Colonic mucosa (tissue), 4 donors: ENCODE results near the gene ANKRD17. TPM values are rescaled to one million over a fixed set of nuclear protein-coding genes. Genes with fewer than 3 reads are reported as not detected.

Experiments used
- DNase-seq: peaks from one replicate; pipeline ENCODE4 v3.0.0-alpha.2; 2020
- H3K27ac ChIP-seq: fragments of 200-600 bp; one replicate; pipeline ENCODE4 v1.8.0; 2021
- H3K27me3 ChIP-seq: fragments of 200-600 bp; one replicate; pipeline ENCODE4 v1.8.0; 2021
- H3K36me3 ChIP-seq: fragments of 200-600 bp; one replicate; pipeline ENCODE4 v1.8.0; 2021
- H3K4me1 ChIP-seq: fragments of 200-600 bp; one replicate; pipeline ENCODE4 v1.8.0; 2021; ENCODE audit warnings: mild to moderate bottlenecking
- H3K4me3 ChIP-seq: fragments of 200-600 bp; one replicate; pipeline ENCODE4 v1.8.0; 2021
- H3K9ac ChIP-seq, 2 donors: one replicate each; pipeline ENCODE4 v1.7.0; 2013; ENCODE audit warnings: control low read depth in 2 of 2, low read depth in 2 of 2, low read length in 2 of 2
- H3K9me3 ChIP-seq: fragments of 200-600 bp; one replicate; pipeline ENCODE4 v1.8.0; 2021
- intact Hi-C: fragments of 100-400 bp; cut with DNase I; formaldehyde crosslinking; loops from one replicate; pipeline ENCODE4 v1.14.1; 2022
- total RNA-seq, 2 donors: library from RNA; stranded (reverse); fragmentation: NEBNext Ultra II Directional in 1 of 2; extraction: Animal tissue kit (Norgen Biotek cat#: 25700) in 1 of 2; gene quantifications; one replicate each; pipeline ENCODE4 v1.2.1, GENCODE V29; 2021
- TF ChIP-seq, protein P1 (sequence below): fragments of 200-600 bp; IDR thresholded peaks from one replicate; pipeline ENCODE4 v1.8.0; 2022; ENCODE audit warnings: antibody characterized with exemption, mild to moderate bottlenecking
- donor health status: healthy.
- donor health status: DM: no; HTN: no; CAD: no.
- donor health status: DM: no; HTN: no; CAD: no.

ANKRD17 gene
- total RNA-seq, 2 donors from 2014 or later = 51.5 to 59.2 TPM

DNA sequence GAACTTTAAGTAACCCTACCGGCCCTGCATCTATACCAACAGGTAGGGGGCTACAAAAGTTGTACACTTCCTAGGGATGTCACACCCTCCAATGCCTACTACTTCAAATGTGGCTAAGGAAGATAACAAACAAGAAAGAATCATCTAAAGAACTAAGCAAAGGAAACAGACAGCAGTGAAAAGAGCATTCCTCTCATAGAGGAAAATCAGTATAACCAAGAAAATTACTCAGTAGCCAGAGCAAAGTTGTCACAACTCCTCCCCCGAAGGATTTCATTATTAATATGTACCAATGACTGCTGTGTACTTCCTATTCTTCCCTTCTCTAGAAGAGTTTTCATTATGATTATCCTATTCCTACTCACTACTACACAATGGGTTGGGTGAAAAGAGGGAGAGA, 12.6 kb downstream of the ANKRD17 start:
- TF ChIP-seq, protein P1, sequence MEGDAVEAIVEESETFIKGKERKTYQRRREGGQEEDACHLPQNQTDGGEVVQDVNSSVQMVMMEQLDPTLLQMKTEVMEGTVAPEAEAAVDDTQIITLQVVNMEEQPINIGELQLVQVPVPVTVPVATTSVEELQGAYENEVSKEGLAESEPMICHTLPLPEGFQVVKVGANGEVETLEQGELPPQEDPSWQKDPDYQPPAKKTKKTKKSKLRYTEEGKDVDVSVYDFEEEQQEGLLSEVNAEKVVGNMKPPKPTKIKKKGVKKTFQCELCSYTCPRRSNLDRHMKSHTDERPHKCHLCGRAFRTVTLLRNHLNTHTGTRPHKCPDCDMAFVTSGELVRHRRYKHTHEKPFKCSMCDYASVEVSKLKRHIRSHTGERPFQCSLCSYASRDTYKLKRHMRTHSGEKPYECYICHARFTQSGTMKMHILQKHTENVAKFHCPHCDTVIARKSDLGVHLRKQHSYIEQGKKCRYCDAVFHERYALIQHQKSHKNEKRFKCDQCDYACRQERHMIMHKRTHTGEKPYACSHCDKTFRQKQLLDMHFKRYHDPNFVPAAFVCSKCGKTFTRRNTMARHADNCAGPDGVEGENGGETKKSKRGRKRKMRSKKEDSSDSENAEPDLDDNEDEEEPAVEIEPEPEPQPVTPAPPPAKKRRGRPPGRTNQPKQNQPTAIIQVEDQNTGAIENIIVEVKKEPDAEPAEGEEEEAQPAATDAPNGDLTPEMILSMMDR = no peak
- no peak overlapping the region for H3K27ac ChIP-seq
- H3K9ac ChIP-seq = no peak overlapping the region
- H3K4me3 ChIP-seq = no peak overlapping the region
- intact Hi-C loops = no loop called here
- H3K36me3 ChIP-seq = no peaks in the 10 kb centered on the region
- H3K27me3 ChIP-seq = no peaks in the 10 kb centered on the region
- no peaks in the 10 kb centered on the region for H3K9me3 ChIP-seq
- H3K4me1 ChIP-seq = no peaks in the 10 kb centered on the region
- DNase-seq = no peak

DNA sequence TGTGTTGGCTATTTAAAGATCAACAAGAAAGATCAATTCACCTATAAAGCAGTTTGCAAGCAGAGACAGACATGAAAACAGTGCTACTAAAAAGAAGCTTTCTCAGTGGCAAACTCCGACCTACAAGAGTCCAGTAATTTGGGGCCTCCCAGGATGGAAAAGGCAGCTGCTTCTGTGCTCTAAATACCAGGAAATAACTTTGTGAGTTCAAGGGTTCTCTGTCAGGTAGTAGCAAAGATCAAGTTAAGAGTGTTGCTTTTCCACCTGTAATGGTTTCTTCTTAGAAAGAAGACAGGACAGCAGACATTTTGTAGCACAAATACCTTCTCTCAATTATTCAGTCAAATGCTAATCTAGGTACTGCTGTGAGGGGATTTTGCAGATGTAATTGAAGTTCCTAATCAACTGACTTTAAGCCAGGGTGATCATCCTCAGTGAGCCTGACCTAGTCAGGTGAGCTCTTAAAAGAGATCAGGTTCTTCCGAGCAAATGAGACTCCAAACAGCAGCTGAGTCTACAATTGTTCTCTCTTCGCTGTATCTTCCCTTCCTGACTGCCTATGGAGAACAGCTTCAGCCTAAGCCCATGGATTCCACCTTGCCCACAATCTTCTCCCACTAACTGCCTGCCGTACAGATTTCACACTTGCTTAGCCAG, 13.5 kb downstream of the ANKRD17 start:
- Histone ChIP-seq H3K4me1 (no peaks in the 10 kb centered on the region), H3K4me3 (no peak overlapping the region), H3K9ac (no peak overlapping the region), H3K27ac (no peak overlapping the region), H3K27me3 (no peaks in the 10 kb centered on the region), H3K36me3 (no peaks in the 10 kb centered on the region), H3K9me3 (no peaks in the 10 kb centered on the region)
- DNase-seq = no peak
- TF ChIP-seq, protein P1 = no peak
- intact Hi-C loops = no loop called here

DNA sequence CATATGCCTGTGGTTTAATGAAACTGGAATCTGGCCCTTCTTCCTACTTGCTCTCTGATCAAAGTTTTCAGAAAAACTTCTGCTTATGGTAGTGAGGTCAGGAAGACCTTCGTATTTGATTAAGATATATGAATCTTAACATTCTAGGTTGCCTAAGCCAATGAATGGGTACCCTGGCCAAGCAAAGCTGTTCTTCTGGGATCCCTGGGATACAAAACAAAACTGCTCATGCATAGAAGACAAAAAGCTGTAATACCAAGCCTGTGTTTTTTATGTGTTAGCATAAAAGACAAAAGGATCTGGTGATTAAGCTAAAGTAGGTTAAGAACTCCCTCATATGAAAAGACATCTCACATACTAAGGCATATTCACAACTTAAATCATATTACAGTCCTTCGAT, 21.6 kb downstream of the ANKRD17 start:
- no peaks in the 10 kb centered on the region for H3K27me3 ChIP-seq

DNA sequence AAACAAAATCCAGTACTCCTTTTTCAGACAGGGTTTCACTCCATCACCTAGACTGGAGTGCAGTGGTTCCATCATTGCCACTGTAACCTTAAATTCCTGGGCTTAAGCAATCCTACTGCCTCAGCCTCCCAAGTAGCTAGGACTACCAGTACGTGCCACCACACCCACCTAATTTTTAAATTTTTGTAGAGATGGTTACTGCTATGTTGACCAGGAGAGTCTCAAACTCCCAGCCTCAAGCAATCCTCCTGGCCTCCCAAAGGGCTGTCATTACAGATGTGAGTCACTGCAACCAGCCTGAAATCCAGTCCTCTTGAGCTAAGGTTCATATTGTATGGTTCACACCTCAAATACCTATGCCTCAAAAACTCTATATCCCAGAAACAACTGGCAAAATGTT, 22.4 kb downstream of the ANKRD17 start:
- Histone ChIP-seq H3K9me3 (no peaks in the 10 kb centered on the region), H3K27me3 (no peaks in the 10 kb centered on the region), H3K4me1 (no peaks in the 10 kb centered on the region), H3K9ac (no peak overlapping the region), H3K36me3 (no peaks in the 10 kb centered on the region), H3K27ac (no peak overlapping the region), H3K4me3 (no peak overlapping the region)
- TF ChIP-seq, protein P1 = no peak
- intact Hi-C loops = no loop called here
- no peak for DNase-seq

More for the DNA sequence above, 21.6 kb downstream of the ANKRD17 start:
- TF ChIP-seq, protein P1 = no peak
- Histone ChIP-seq H3K27ac (no peak overlapping the region), H3K4me3 (no peak overlapping the region), H3K9ac (no peak overlapping the region), H3K36me3 (no peaks in the 10 kb centered on the region), H3K9me3 (no peaks in the 10 kb centered on the region), H3K4me1 (no peaks in the 10 kb centered on the region)
- no peak for DNase-seq
- intact Hi-C loops = no loop called here

DNA sequence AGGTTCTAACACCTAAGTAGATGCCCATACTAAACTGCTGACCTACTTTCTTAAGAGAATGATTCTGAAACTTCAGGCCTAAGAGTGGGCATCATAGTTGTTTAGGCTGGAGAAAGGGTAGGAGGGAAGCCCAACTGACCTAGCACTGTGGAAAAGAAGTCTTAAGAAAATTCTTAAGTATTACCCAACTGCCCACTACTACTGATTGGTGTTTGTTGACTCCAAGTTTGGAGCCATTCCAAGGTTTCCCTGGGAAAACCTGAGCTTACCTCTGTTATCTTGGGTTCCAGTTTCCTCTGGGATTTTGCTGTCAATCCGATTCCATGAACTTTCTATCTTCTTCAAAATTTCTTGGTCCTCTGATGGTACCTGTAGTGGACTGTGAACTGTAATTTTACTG, 23.9 kb downstream of the ANKRD17 start:
- Histone ChIP-seq H3K36me3 (no peaks in the 10 kb centered on the region), H3K9me3 (no peaks in the 10 kb centered on the region), H3K27me3 (no peaks in the 10 kb centered on the region), H3K4me1 (no peaks in the 10 kb centered on the region), H3K27ac (no peak overlapping the region), H3K9ac (no peak overlapping the region), H3K4me3 (no peak overlapping the region)
- TF ChIP-seq, protein P1 = no peak
- no peak for DNase-seq
- intact Hi-C loops = no loop called here
